NCI-H1436 (cell line): Measurements from ENCODE around the gene MED14.

Experiments used
- DNase-seq: peaks from one replicate; lab custom pipeline; 2025; lab: John Stamatoyannopoulos, UW

The MED14 gene

GRCh38 chrX:40663078-40663740, 72.1 kb downstream of the MED14 start:
- DNase-seq: no peak

DNA sequence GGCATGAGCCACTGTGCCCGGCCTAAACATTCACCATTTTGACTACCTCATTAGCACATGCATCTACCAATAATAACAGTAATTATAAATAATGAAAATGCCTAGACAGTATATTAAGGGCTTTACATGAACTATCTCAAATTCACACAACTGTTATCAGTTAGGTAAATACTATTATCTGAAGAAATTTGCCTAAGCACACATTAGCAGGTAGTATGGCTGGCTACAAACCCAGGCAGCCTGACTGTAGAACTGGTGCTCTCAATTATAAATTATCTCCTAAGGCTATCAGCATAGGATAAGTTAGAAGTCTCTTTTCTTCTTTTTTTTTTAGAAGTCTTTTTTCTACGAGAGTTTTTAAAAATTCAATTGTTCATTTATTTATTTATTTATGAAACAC, 73.9 kb downstream of the MED14 start:
- no peak for DNase-seq

DNA sequence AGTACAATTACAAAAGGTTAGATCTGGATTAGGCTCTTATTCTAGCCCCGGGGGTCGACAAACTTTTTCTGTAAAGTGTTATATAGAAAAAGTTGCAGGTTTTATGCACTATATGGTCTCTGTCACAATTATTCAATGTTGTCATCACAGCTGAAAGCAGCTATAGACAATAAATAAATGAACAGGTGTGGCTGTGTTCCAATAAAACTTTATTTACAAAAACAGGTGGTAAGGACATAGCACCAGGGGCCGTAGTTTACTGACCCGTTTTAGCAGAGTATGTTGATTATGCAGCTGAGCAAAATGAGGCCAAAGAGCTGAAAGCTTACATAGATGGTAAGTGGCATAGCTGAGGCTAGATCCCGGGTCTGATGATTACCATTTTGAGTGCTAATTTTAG, 75.0 kb downstream of the MED14 start:
- no peak for DNase-seq

DNA sequence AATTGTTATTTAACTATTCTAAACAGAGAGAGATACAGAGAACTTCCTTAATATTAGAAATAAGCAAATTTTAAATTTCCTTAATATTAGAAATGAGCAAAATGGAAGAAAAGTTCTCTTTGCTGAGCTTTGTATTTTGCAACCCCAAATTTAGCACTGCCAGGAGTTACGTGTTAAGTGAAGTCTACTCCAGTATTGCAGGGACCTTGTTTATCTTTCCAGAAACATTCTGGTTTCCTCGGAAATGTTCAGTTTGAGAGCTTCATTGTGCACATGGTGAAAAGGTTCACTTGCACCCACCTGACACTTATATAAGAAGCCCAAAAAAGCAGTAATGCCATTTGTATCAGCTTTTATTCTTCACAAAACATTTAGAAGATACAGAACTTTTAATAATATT, 81.8 kb downstream of the MED14 start:
- no peak for DNase-seq

- no peak for DNase-seq
Observed at GRCh38 chrX:40652664-40653063, 82.7 kb downstream of the MED14 start.

DNA sequence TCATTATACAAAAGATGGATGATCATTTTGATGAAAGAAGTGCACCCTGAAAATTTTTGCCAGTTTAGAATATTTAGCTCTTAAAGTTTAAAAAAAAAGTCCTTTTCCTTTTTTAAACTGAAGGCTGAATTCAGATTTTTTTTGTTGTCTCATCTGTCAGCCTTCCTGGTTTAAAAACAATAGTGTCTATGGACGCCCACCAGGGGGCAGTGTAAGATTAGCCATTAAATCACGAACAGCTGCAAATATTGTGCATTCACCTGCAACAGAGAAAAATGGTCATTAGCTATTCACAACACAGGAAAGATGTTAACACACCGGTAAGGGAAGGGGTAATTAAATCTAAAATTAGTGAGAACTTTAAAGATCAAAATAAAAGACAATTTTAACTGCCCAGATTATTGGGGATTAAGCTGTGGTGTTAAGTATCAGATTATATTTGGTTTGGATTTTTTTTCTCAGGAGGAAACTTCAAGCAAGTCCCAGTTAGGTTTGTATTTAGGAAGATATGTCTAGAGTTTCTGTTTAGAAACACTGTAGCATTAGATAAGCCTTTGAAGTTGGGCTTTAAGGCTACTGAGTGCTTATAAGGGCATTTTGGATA, 83.6 kb downstream of the MED14 start:
- DNase-seq: peak; percentile 54

GRCh38 chrX:40647307-40648197, 87.8 kb downstream of the MED14 start, which contains the start of gene CXorf38:
CXorf38 (minus strand) TSS chrX:40647561; CDS start chrX:40647520, 41 bp downstream.
- DNase-seq: peak; percentile 73

DNA sequence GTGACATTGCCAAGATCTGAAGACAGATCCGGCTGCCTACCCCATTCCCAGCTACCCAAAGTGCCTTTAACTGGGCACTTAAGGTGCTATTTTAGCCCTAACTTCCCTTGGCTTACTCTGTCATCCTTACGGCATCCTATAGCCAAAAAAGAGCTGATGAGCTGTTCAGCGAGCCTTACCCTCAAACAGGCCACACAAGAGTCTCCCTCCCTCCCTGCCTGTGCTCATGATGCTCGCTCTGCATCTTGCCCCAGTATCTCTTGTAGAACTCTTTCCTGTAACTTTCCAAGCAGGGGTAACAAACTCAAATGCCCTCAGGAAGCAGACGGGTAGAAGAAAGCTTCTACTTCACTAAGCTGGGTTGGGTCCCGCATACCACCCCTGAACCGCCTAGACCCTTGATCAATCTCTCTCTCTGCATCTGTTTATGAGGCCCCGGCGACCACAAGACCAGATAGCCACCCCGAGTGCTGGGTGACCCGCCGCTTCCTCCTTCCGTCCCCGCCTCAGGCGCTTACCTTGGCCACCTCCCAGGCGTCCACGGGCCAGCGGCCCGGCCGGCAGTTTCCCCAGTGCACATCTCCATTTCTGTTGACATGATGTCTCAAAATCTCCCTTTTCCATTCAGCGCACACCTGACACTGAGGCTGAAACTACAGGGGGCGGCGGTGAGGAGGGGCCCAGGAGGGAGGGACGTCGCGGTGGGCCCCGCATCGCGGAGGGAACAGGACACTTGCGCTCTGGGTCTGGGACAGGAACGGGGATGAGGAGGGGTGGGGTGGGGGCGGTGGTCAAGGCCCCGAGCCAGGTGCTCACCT, 88.6 kb downstream of the MED14 start:
- no peak for DNase-seq

DNA sequence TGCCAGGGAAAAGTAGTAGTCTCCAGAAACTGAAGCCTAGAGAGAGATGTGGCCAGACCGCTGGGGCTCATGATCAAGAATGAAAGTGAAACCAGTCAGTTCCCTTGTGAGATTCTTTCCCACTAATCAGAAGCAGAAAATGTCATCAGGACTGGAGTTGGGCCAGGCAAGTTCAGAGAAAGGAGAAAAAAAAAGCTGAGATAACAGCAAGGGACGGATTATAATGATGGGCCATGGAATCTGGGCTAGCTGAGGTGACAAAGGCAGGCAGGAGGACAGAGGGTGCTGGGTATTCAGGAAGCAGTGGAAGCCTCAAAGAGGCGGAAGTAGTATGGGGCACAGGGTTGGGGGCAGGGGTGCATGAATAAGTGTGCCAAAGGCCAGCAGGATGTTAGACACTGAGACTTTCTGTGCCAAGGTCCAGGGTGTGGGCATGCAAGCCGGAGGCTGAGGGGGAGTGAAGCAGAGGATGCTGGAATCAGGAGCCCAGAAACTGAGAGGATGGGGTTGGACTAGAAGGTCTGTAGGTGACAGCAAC, 90.5 kb downstream of the MED14 start:
- no peak for DNase-seq

- no peak for DNase-seq
Observed at GRCh38 chrX:40644176-40644575, 91.2 kb downstream of the MED14 start.

DNA sequence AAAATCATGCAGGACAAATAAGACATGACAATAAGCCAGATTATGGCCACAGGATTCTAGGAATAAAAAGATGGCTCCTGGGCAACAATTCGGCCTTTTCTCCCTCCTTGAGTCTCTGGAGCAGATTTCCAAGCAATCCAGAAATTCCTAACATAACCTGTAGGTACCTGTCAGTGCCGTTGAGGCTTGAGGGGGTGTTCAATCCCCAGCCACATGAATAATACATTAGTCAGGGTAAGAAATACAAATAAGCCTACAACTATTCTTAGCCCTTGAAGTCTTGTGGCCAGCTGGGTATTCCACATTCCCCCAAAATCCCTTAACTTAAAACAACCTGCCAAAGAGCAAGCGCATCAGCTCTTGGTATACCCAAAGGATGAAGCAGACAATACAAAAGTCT, 97.7 kb downstream of the MED14 start:
- no peak for DNase-seq

DNA sequence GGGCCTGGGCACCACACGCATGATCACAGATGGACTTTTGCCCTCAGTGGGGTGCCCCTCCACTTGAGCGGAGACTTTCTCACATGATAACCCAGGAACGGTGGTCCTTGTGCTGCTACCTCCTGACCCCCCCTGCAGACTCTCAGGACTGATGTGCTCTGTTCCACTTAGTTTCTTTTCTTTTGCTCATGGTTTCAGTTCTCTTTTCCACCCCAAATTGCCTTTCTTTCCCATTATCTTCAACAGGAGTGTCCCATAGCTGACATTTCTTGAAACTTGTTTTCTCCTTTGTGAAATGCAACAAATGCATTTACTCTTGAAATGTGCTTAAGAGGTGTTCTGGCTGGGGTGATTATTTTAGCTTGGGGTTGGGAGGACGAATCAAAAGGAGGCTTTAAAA, 103.1 kb downstream of the MED14 start:
- no peak for DNase-seq

GRCh38 chrX:40628506-40628905, 106.8 kb downstream of the MED14 start:
- DNase-seq: no peak

DNA sequence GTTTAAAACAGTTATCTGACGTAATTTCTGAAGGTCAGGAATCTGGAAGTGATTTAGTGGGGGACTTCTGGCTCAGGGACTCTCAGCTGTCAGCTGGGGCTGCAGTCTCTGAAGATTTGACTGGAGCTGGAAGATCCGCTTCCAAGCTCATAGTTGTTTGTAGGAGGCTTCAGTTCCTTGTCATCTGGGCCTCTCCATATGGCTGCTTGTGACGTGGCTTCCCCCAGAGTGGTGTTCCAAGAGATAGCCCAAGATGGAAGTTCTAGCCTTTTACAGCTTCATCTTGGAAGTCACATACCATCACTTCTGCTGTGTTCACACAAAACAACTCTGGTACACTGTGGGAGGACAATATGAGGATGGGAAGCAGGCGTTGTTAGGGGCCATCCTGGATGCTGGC, 110.0 kb downstream of the MED14 start:
- DNase-seq: no peak

GRCh38 chrX:40623665-40624064, 111.7 kb downstream of the MED14 start:
- no peak for DNase-seq

DNA sequence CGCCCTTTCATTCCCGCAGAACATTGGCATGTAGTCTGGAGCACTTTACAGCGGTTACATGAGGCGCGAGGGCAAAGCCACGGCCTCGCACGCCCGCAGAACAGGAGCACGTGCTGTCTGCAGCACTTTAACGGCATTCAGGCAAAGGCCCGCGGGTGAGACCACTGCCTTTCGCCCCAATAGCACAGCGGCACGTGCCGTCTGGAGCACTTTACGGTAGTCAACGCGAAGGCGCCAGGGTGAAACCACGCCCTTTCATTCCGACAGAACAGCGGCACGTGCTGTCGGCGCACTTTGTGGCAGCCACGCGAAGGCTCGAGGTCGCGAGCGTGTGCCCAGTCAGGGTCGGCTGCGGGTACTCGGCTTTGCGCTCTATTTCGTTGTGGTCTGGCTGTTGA, 112.2 kb downstream of the MED14 start, which contains the start of gene MPC1L:
Gene MPC1L, plus strand, starts transcription at position 290 of the 398 bp plus-strand sequence. CDS start 138 bp downstream, outside the sequence.
- DNase-seq: no peak

DNA sequence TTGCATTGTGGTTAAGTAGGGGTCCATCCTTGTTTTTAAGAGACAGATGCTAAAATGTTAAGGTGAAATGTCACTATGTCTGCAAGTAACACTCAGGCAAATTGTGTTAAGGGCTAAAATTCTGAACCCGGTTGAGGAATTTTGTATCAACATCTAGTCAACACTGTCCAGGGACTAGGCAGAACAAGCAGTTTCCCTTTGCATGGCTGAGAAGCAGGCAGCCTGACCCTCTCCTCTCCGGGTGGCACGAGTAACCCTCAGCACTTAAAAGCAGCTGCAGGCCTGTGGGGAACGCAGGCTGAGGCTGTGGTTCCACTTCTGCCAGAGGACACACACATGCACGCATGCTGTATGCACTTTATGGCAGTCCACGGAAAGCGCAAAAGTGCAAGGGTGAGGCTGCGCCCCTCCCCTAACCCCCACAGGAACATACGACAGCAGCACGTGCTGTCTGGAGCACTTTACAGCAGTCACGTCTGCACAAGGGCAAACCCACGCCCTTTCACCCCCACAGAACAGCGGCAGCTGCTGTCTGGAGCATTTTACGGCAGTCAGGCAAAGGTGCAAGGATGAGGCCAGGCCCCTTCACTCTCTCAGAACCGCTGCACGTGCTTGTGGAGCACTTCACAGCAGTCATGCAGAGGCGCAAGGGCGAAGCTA, 112.7 kb downstream of the MED14 start:
- DNase-seq: no peak

GRCh38 chrX:40617566-40617965, 117.8 kb downstream of the MED14 start:
- DNase-seq: no peak

DNA sequence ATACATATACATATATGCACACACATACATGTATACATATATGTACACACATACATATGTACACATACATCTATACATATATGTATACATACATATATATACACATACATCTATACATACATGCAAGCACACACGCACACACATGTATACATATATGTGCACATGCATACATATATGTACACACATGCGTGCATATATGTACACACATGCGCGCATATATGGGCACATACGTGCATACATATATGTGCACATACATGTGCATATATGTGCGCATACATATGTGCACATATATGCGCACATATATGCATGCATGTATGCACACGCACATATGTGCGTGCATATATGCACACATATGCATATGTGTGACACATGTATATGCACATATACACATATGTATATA, 119.4 kb downstream of the MED14 start:
- no peak for DNase-seq

DNA sequence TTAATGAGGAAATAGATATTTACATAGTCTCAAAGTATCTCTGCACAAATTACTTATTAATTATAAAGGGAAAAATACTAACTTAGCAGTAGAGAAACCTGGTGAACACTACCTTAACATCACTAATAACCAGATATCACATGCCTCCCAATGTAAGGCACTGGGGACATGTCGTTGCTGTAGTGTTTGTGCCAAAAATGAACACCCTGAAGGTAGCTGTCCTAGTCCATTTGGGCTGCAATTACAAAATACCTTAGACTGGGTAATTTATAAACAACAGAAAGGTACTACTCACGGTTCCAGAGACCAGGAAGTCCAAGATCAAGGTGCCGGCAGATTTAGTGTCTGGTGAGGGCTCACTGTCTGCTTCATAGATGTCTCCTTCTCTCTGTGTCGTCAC, 122.8 kb downstream of the MED14 start:
- DNase-seq: no peak

GRCh38 chrX:40607381-40607780, 128.0 kb downstream of the MED14 start:
- no peak for DNase-seq
